ENCODE measurements around the gene SLC26A5.

- TF ChIP-seq GATA2 (IDR thresholded peaks at IDR 0.05; ENCODE audit: low read depth, low read length) (no peak), GATA3 (IDR thresholded peaks at IDR 0.05; ENCODE audit: low read depth, low read length) (no peak)
These were observed 99.6 kb downstream of the SLC26A5 start for GRCh38 chr7:103346396-103346795.

All from SH-SY5Y (cell line).